ENCODE results near the gene ITIH3. TPM values are rescaled to one million over a fixed set of nuclear protein-coding genes. Genes with fewer than 3 reads are reported as not detected.

ITIH3 gene
- total RNA-seq, 4 donors from 2014 or later: 0.27 to 1.6 TPM; not detected in 2

DNA sequence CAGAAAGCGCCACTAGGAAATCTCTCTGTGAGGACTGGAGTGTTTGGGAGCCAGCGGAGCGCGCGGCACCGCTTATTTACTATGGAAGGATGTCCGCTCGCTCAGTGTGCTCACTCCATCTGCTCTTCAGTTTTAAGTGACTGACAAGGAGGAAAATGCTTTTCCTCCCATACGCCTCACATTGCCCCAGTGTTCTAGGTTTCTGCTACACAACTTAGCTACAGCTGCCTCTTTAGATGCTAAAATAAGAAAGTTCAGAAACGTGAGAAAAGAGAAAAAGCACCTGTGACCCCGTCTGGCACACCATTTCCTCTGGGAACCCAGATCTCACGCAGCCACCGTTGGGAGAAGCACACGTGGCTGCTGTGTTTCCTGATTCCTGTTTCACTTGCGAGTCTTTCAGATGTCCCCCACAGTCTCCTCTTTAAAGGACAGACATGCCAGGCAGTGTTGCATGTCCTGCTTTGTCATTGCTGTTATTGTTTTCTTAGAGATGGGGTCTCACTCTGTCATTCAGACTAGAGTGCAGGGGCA, 51.9 kb downstream of the ITIH3 start:
- Histone ChIP-seq H3K27ac (peak overlapping the region; percentile 56 to 77 (median 62)), H3K4me3 (no peak overlapping the region), H3K36me3 (peaks cover 0 to 4% (median 0%) of the 10 kb centered on the region in 4 donors), H3K9me3 (no peaks in the 10 kb centered on the region), H3K27me3 (no peaks in the 10 kb centered on the region), H3K4me1 (peaks cover 0 to 25% (median 4%) of the 10 kb centered on the region in 4 donors)
- in situ Hi-C loops (cut with MboI; ENCODE audit: low pct_ligation_motif_present in 1 of 4, low pct_unique_long_range_greater_than_20kb in 1 of 4, low sequenced_read_pairs in 3 of 4): loop anchor here in 3 of 4 donors (10.0 to 25.0 kb wide), 3 partner anchors 218 to 241 kb away; no protein-coding TSS in a partner anchor
- TF ChIP-seq POLR2AphosphoS5 (IDR thresholded peaks at IDR 0.05): no peak
- no peak for TF ChIP-seq POLR2A (IDR thresholded peaks at IDR 0.05)
- TF ChIP-seq EP300 (IDR thresholded peaks at IDR 0.05; ENCODE audit: low read depth): no peak
- TF ChIP-seq, protein P1, sequence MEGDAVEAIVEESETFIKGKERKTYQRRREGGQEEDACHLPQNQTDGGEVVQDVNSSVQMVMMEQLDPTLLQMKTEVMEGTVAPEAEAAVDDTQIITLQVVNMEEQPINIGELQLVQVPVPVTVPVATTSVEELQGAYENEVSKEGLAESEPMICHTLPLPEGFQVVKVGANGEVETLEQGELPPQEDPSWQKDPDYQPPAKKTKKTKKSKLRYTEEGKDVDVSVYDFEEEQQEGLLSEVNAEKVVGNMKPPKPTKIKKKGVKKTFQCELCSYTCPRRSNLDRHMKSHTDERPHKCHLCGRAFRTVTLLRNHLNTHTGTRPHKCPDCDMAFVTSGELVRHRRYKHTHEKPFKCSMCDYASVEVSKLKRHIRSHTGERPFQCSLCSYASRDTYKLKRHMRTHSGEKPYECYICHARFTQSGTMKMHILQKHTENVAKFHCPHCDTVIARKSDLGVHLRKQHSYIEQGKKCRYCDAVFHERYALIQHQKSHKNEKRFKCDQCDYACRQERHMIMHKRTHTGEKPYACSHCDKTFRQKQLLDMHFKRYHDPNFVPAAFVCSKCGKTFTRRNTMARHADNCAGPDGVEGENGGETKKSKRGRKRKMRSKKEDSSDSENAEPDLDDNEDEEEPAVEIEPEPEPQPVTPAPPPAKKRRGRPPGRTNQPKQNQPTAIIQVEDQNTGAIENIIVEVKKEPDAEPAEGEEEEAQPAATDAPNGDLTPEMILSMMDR (IDR thresholded peaks at IDR 0.05): no peak
- 75 to 84% methylated on average over 14 to 15 of the region's 15 CpGs for WGBS, 2 donors (ENCODE audit: low coverage in 1 of 2)
- intact Hi-C loops (cut with DNase I; ENCODE audit: low total_unique reads): no loop called here
- DNase-seq: no peak

GRCh38 chr3:52847241-52847640, 52.6 kb downstream of the ITIH3 start:
- Histone ChIP-seq H3K36me3 (peaks cover 0 to 4% (median 0%) of the 10 kb centered on the region in 4 donors), H3K4me1 (peaks cover 0 to 25% (median 4%) of the 10 kb centered on the region in 4 donors), H3K27ac (no peak overlapping the region), H3K27me3 (no peaks in the 10 kb centered on the region), H3K9me3 (no peaks in the 10 kb centered on the region), H3K4me3 (no peak overlapping the region)
- in situ Hi-C loops (cut with MboI; ENCODE audit: low pct_ligation_motif_present in 1 of 4, low pct_unique_long_range_greater_than_20kb in 1 of 4, low sequenced_read_pairs in 3 of 4) (loop anchor here in 3 of 4 donors (10.0 to 25.0 kb wide), 3 partner anchors 218 to 240 kb away; no protein-coding TSS in a partner anchor), intact Hi-C loops (cut with DNase I; ENCODE audit: low total_unique reads) (no loop called here)
- WGBS, 2 donors (ENCODE audit: low coverage in 1 of 2): 93 to 100% methylated on average over 4 to 6 of the region's 6 CpGs
- no peak for DNase-seq
- TF ChIP-seq POLR2AphosphoS5 (IDR thresholded peaks at IDR 0.05) (no peak), EP300 (IDR thresholded peaks at IDR 0.05; ENCODE audit: low read depth) (no peak), POLR2A (IDR thresholded peaks at IDR 0.05) (no peak)
- TF ChIP-seq, protein P1 (IDR thresholded peaks at IDR 0.05): no peak

DNA sequence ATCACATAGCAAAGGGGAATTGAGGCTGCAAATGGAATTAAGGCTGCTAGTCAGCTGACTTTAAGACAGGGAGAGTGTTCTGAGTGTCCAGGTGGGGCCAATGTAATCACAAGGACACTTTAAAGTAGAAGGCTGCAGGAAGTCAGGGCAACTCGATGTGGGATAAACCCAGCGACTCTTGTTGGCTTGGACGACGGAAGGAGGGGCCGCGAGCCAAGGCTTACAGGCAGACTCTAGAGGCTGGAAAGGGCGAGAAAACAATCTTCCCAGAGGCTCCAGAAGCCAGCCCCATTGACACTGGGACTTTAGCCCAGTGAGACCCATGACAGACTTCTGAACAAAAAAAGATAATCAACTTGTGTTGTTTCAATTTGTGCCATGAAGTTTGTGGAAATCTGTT, 53.1 kb downstream of the ITIH3 start:
- peaks cover 0 to 25% (median 4%) of the 10 kb centered on the region in 4 donors for H3K4me1 ChIP-seq
- peaks cover 0 to 4% (median 0%) of the 10 kb centered on the region in 4 donors for H3K36me3 ChIP-seq
- no peak for TF ChIP-seq POLR2AphosphoS5 (IDR thresholded peaks at IDR 0.05)
- no peak for TF ChIP-seq POLR2A (IDR thresholded peaks at IDR 0.05)
- no peak for TF ChIP-seq EP300 (IDR thresholded peaks at IDR 0.05; ENCODE audit: low read depth)
- TF ChIP-seq, protein P1 (IDR thresholded peaks at IDR 0.05): no peak
- intact Hi-C loops (cut with DNase I; ENCODE audit: low total_unique reads): no loop called here
- WGBS, 2 donors (ENCODE audit: low coverage in 1 of 2): 91 to 98% methylated on average over 6 to 7 of the region's 7 CpGs
- no peak overlapping the region for H3K4me3 ChIP-seq
- H3K27me3 ChIP-seq: no peaks in the 10 kb centered on the region
- no peak overlapping the region for H3K27ac ChIP-seq
- no peak for DNase-seq
- in situ Hi-C loops (cut with MboI; ENCODE audit: low pct_ligation_motif_present in 1 of 4, low pct_unique_long_range_greater_than_20kb in 1 of 4, low sequenced_read_pairs in 3 of 4): loop anchor here in 3 of 4 donors (10.0 to 25.0 kb wide), 3 partner anchors 217 to 240 kb away; no protein-coding TSS in a partner anchor
- H3K9me3 ChIP-seq: no peaks in the 10 kb centered on the region

GRCh38 chr3:52848617-52849016, 54.0 kb downstream of the ITIH3 start:
- Histone ChIP-seq H3K27me3 (no peaks in the 10 kb centered on the region), H3K4me3 (no peak overlapping the region), H3K27ac (peak overlapping the region in 2 of 4 donors; percentile 33 to 48), H3K9me3 (no peaks in the 10 kb centered on the region), H3K4me1 (peaks cover 0 to 20% (median 4%) of the 10 kb centered on the region in 4 donors), H3K36me3 (peaks cover 0 to 4% (median 0%) of the 10 kb centered on the region in 4 donors)
- intact Hi-C loops (cut with DNase I; ENCODE audit: low total_unique reads) (no loop called here), in situ Hi-C loops (cut with MboI; ENCODE audit: low pct_ligation_motif_present in 1 of 4, low pct_unique_long_range_greater_than_20kb in 1 of 4, low sequenced_read_pairs in 3 of 4) (loop anchor here in 3 of 4 donors (10.0 to 25.0 kb wide), 3 partner anchors 216 to 239 kb away; no protein-coding TSS in a partner anchor)
- WGBS, 2 donors (ENCODE audit: low coverage in 1 of 2): 70 to 90% methylated on average over 2 to 7 of the region's 7 CpGs
- TF ChIP-seq, protein P1 (IDR thresholded peaks at IDR 0.05): no peak
- TF ChIP-seq EP300 (IDR thresholded peaks at IDR 0.05; ENCODE audit: low read depth): no peak
- TF ChIP-seq POLR2AphosphoS5 (IDR thresholded peaks at IDR 0.05): no peak
- no peak for TF ChIP-seq POLR2A (IDR thresholded peaks at IDR 0.05)
- no peak for DNase-seq

All from transverse colon (tissue), 4 donors.